Head of caudate nucleus (tissue), 42 donors: ENCODE results near the gene CDY1B.
"Not testable (repeated sequence)": the region's sequence is repeated elsewhere in the genome, so short reads cannot be mapped to it uniquely, and the experiment has no call there.

ENCODE experiments used
- DNase-seq, 42 donors: peaks; one replicate each; pipeline versions ENCODE4 v3.0.0 to v3.0.0-alpha.2; 2020 to 2021; ENCODE audit warnings: mixed read lengths in 7 of 42
- intact Hi-C: fragments of 100-400 bp; cut with DNase I; formaldehyde crosslinking; loops from one replicate; pipeline ENCODE4 v1.15.0; 2022

The CDY1B gene

DNA sequence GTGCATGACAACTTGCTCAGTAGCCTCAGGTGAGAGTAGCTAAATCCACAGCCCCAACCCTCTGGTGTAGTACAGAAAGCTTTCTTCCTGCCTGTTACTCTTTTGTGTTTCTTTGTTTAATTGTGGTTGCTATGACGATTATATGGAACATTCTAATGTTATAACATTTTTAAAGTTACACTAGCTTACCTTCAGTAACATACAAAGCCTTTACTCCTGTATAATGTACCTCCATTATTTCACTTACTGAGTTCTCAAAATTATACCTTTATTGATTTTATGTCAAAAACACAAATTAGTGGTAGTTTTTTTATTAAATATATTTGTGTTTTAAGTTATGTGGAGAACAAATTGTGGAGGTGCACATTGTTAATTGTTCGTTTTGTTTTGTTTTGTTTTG lies at the start of gene CDY1B:
TSS of gene CDY1B (minus strand) at position 101 of the 400 bp plus-strand sequence. CDS start 331 bp downstream, outside the sequence.
- DNase-seq, intact Hi-C loops: not testable (repeated sequence)

- DNase-seq, intact Hi-C loops: not testable (repeated sequence)
These were observed 1.7 kb upstream of the CDY1B start for GRCh38 chrY:24049525-24049924.

- intact Hi-C loops, DNase-seq: not testable (repeated sequence)
These were observed 4.6 kb downstream of the CDY1B start for GRCh38 chrY:24043209-24043608.

GRCh38 chrY:24039008-24039718 lies 8.7 kb downstream of the CDY1B start:
- intact Hi-C loops, DNase-seq: not testable (repeated sequence)

- DNase-seq, intact Hi-C loops: not testable (repeated sequence)
These were observed 21.4 kb downstream of the CDY1B start for GRCh38 chrY:24026212-24027103.
